HG03064 (cell line): ENCODE measurements around the gene PLD1.
"Not testable (repeated sequence)": the region's sequence is repeated elsewhere in the genome, so short reads cannot be mapped to it uniquely, and the experiment has no call there.

Experiments used
- ATAC-seq: cut with Tn5 transposase; IDR thresholded peaks from one replicate; pipeline ENCODE4 v1.9.1; 2021; ENCODE audit warnings: low read depth; ENCODE audit not compliant: unreplicated experiment

Gene PLD1

DNA sequence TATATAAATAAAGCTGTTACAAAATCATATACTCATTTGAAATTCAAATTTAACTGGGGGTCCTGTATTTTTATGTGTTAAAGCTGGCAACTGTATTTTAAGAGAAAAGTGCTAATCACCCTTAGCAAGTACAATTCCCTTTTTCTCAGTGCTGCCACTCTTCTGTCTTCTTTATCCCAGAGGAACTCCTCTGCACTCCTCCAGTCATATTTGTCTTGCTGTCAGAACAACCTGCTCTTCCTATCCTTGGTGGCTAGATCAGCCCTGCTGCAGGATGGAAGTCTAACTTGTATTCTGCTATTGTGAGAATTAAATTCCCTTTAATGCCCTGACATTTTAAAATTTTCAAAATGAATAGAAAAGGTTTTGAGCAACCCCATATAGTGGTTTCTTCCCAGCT, 226.2 kb downstream of the PLD1 start:
- no peak for ATAC-seq

DNA sequence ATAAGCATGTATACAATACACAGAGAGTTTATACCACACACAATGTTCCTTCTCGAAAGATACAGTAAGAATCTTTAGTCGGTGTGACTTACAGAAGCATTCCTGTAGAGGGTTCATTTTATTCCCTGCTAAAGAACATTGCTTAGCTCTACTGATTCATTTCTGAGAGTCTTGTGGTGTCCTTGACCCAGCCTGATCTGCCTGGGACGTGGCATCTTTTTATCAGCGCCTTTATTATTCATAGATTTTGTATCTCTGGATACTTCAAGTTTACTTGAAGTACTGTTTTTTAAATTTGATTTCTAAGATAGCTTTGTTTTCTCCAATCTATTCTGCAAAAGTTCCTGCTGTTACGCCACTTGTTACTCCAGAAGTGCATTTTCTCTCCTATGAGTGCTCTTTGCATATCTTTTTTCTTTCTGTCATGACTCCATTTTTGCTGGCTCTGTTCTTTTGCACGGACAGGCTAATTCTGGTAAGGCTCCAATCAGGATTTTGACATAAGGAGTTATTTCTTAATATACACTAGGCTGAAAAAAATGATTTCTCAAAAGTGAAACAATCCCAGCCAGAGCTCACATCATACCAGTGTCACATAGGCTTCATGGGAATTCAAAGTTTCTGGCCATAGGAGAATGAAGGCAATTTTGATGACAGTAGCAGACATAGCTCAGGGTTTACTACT, 235.6 kb downstream of the PLD1 start:
- ATAC-seq: no peak

DNA sequence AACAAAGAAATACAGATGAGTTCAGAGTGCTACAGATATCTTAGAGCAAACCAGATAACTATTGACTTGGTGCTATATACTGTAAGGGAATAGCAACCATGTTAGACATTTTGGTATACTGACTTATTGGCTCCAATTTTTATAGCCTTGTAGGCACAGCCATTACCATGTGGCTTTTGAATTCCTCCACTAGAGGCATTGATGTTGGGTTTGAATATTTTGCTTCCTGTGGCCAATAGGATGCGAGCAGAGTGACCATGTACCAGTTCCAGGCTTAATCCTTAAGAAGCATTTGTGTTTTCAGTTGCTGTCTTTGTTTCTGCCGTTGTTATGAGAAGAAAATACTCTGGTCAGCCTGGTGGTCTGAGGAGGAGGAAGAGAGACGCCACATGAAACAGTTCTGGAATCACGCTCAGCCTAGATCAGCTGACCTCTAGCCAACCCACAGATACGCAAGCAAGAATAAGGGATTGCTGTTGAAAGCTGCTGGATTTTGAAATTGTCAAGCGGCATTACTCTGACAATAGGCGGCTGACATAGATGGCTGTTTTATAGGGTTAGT, 240.6 kb downstream of the PLD1 start:
- no peak for ATAC-seq

DNA sequence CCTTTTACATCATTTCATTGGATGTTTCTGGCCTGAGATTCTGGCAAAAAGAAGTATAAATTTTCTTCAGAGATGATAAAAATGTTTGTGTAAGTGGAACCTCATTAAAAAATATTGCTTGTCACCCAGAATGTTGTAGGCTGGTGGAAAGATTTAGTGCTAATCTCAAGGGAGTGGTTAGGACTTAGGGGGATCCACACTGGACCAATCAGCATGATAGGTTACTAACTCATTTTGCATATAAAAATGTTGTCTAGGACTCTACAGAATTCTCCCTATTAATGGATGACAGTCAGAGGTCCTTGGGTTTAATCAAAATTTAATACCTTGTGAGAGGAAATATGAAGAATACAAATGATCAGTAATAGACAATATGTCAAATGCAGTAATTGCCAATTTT, 241.5 kb downstream of the PLD1 start:
- ATAC-seq: no peak

DNA sequence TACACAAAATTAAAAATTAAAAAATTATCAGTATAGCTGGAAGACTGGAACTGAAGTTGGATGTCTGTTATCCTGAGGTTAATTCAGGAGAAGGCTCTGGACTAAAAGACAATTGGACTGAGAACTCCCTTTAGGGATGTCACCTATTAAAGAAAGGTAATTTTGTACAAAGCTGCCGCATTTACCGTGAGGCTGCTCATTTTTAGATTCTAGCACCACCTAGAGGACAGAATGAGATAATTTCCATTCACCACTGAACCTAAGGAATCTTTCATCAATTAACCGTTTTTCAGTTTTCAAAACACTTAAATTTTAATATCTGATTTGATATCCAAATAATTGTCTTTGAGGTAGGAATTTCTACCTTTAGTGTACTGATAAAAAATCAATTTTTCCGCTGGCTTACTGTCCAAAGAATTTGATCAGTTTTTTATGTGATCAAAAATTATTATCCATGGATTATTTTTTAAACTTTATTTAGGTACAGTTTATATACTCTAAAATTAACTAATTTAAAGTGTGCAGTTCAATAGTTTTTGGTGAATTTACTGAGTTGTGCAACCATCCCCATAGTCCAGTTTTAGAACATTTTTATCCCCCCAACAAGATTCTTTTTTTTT, 243.4 kb downstream of the PLD1 start:
- ATAC-seq: no peak

DNA sequence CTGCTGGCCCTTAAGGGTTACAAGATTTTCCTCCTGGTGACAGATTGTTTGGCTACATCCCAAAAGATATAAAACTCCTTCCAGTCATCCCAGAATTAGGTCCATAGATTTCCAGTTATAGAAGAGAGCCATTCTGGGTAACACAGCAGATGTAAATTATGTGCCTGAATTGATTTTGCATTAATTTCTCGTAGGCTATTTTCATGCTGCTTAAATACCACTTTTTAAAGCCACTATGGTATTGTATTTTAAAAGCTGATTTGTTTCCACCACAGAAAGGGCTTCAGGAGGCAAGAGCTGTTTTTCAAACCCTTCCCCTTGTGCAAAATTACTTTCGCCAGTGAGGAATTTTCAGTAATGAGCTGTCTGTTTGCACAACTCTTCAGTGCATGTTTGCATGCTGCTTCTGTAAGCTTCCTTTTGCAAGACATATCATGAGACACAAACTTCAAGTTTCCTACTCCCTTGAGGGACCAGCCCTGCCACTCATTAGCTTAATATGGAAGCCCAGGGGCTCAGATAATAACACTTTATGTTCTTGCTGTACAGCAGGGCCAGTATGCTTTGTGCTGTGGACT, 244.7 kb downstream of the PLD1 start:
- ATAC-seq: no peak

DNA sequence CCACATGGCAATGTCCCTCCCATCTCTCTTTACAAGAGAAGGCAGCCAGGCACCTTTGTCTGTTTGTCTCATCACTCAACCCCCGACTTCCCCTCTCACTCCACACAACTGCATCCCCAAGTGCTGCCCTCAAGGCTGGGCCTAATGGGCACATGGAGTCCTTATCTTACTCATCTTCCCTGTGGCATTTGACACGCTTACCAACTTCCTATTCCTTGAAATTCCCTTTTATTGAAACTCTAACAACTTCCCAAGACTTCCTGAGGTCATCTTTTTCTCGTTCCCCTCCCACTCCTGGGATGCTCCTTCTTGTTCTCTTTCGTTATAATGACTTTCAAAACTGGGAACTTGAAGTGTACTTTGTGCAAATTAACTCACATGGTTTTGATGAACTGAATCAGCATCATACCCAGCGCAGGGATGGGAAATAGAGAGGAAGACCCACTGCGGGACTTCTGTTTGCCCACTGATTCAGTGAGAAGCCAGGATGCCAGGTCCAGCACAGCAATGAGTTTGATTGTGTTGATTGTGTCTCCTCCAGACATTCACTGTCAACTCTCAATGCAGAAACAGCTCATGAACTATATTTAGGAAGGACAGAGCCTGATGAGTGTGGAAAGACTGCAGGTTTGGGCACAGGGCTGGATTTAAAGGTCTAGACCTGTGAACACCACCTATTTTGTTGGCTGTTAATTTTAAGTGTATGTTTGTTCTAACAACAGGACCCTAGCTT, 245.4 kb downstream of the PLD1 start:
- ATAC-seq: no peak

DNA sequence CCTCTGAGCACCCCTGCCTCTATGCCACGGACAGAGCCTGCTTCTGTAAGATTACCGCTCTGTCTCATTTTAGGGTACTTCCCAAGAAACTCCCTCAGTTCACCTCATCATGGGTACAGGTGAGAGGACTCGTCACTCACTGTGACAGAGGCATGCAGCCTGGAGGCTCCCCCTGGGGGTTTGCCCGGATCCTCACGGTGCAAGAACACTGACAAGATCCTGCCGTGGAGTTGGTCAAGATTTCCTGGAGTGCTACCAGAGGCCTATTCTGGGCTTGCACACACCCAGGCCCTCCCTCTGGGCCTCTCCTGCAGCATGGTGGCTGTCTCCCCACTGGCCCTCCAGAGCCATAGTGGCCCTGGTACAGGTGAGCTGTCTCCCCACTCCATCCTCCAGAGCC, 247.0 kb downstream of the PLD1 start:
- no peak for ATAC-seq

DNA sequence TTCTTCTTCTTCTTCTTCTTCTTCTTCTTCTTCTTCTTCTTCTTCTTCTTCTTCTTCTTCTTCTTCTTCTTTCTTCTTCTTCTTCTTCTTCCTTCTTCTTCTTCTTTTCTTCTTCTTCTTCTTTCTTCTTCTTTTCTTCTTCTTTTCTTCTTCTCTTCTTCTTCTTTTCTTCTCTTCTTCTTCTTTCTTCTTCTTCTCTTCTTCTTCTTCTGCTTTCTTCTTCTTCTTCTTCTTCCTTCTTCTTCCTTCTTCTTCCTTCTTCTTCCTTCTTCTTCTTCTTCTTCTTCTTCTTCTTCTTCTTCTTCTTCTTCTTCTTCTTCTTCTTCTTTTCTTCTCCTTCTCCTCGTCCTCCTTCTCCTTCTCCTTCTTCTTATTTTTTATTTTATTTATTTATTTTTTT, 247.8 kb downstream of the PLD1 start:
- not testable (repeated sequence) for ATAC-seq

DNA sequence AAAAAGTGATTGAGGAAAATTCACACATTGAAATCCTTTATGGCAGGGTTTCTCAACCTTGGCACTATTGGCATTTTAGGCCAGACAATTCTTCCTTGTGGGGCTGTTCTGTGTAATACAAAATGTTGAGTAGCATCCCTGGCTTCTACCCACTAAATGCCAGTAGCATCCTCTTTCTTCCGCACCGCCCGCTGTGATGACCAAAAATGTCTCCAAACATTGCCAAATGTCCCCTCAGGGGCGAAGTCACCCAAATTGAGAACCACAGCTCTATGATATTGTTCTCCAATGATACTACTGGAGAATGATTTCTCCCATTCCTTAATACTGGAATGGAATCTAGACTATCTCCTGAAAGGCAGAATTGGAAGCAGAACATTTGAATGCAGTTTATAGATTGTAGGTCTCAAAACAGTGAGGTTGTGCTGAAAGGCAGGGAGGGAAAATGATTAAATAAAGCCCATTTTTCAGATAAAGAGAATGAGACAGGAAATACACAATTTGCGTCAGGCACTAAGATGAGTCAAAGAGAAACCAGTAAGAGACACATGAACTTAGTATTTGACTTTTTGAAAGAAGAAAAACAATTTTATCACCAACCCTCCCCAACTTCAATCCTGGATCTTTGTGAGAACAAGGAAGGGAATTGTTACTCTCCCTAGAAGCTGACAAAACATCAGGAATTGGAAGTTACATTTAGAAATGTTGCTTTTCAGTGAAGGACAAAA, 248.5 kb downstream of the PLD1 start:
- no peak for ATAC-seq

DNA sequence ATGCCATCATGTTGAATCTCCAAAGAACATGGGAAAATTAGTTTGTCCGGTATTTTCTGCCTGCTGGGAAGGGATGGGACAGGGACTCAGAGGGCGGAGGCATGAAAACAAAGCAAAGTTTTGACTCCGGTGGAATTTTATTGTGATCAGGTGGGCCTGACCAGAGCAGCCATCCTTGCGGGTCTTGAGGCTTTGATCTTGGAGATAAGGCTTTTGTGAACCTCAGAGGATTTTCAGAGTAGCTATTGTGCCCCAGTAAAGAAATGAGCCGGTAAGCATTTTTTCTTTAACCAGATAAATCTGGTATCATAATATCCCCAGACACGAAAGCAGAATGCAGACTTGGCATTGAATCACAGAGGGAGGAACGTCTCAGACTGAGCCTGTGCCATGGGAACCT, 250.7 kb downstream of the PLD1 start:
- no peak for ATAC-seq

DNA sequence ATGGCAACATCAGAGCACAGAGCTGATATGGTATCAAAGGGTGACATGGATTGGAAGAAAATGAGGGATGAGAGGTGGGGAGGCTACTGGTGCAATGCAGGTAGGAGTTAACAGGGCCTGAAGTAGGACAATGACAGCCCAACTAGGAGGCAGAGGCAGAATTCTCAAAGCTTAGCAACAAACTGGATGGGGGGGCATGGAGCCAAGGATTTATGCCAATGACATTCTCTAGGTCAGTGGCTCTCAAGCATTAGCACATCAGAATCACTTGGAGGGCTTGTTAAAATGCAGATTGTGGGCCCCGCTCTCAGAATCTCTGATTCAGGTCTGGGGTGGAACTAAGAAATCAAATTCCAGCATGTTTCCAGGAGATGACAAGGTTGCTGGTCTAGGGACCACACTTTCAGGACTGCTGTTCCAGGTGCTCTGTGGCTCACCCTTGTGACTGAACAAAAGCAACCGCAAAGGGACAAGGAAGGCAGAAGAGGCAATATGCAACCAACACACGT, 252.0 kb downstream of the PLD1 start:
- no peak for ATAC-seq

DNA sequence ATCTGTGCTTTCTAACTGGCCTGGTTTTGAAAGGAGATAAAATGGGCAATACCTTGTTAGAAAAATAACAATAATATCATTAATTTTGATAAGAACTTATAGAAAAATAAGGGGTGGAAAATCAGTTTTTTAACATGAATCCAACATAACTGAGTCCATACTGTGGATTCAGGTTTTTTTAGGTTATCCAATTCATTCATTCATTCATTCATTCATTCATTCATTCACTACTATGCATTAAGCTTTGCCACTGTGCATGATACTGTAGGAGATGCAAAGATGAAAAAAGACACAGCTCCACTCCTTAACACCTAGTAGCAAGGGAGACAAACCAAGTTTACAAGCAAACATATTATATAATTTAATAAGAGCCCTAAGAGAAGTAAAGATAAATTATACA, 253.1 kb downstream of the PLD1 start:
- no peak for ATAC-seq

DNA sequence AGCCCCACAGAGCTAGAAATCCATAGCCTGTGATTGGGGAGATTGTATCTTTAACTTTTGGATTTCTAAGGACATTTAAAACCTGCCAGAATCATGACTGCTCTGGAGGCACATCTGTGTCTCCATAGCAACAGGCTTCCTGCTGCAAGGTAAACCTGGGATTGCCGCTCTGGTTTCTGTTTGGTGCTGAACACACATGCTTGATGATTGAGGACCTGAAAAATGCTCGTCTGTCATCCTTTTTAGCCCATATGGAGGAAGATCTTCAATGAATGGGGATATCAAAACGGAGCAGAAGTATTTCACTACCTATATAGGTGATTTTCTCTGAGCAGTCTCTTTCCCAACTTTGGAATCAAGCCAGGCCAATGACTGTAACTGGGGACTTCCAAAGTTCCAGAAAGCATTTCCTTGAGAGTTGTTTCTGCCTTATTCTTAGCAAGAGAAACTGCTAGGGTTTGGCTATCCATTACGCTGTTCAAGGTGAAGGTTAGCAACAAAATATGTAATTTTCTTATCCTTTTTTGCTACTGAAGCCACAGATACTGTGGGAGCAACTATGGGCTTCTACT, 253.6 kb downstream of the PLD1 start:
- ATAC-seq: no peak

DNA sequence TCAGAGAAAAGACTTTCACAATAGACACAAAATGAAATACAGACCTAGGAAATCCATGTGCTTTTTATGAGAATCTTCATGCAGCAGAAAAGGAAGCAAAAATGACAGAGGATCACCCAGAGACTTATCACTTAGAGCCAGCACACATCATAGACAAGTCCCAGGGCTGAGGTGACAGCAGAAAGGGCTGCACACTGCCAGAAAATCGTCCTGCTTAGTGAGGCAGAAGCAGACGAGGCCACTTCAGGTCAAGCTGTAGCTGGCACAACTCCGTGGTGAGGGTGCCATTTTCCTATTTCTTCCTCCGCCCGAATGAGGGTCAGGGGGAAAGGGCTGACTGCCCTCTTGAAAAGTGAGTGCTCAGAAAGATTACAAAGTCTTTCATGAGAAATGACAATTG, 254.1 kb downstream of the PLD1 start:
- no peak for ATAC-seq

DNA sequence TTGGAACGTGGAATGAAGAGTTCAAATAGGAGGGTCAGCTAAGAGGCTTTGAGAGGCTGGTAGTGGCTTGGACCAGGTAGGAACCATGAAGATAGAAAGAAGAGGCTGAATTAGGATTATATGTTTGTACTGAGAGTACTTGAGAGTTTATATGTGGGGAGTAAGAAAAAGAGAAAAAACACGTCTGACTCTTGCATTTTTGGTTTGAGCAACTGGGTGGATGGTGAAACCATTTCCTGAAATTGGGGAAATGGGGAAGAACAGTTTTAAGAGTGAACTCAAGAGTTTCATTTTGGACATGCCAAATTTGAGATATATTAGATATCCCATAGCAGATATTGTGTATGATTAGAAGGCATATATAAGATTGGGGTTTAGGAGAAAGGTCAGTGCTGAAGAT, 257.2 kb downstream of the PLD1 start:
- ATAC-seq: no peak

DNA sequence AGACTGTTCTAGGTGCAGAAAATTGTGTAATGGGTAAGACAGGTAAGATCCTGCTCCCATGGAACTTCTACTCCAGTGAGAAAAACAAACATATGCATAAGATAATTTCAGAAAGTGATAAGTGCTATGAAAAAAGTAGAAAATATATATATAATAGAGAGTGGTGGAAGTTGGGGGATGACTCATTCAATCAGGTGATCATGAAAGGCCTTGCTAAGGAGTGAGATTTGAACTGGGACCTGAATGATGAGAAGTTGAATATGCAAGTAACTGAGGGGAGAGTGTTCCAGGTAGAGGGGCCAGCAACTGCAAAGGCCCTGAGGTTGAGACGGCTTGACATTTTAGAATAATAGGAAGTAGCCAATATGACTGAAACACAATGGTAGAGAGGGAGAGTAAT, 257.8 kb downstream of the PLD1 start:
- ATAC-seq: no peak

DNA sequence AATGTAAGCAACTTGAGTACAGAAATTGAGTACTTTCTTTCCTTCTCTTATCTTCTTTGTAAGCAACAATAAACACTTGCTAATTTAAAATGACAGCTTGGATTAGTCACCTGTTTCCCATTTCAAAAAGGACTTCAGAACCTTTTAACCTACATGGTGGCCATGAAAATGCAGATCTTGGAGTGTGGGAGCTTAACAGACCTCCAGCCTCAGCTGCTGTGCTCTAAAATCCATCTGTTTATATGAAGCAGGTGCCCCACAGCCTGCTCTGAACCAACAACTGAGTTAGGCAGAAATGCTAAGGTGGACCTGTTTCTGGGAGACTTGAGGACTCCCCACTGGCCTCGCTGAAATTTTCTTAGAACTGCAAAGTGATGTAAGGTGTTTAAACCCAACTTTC, 259.0 kb downstream of the PLD1 start:
- ATAC-seq: no peak
